HUDEP-2 (cell line): ENCODE measurements around the gene CRX.
"Not testable (repeated sequence)": the region's sequence is repeated elsewhere in the genome, so short reads cannot be mapped to it uniquely, and the experiment has no call there.

Experiments
- DNase-seq, 76 experiments: peaks; one replicate each; lab custom pipeline; 2025; ENCODE audit not compliant: unreplicated experiment in 76 of 76; lab: John Stamatoyannopoulos, UW

CRX gene

GRCh38 chr19:47803148-47803547 lies 18.6 kb upstream of the CRX start:
- not testable (repeated sequence) for DNase-seq

- not testable (repeated sequence) for DNase-seq
These were observed 18.1 kb upstream of the CRX start for GRCh38 chr19:47803671-47804070.

- not testable (repeated sequence) for DNase-seq
These were observed 17.3 kb upstream of the CRX start, which contains the start of gene TPRX1 for GRCh38 chr19:47804451-47804850. Gene TPRX1, minus strand, starts transcription at chr19:47804551. Its CDS starts 12 bp downstream, at chr19:47804539.

DNA sequence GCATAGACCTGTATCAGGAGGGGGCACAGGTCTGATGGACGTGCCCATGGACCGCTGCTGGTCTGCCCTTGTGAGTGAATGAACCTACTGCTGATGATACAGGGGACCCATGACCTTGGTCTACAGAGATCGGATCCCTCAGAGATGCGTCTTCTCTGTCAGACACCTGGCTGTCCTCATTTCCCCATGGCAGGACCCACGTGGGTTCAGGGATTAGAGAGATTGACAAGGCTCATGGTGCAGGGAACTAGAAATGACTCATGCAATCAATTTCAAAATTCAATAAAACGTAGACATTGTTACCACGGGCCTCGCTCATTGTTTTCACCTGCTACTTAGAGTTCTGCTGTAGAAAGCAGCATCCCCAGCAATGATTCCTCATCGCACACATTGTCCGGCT lies 16.4 kb upstream of the CRX start:
- DNase-seq, result no peak

DNA sequence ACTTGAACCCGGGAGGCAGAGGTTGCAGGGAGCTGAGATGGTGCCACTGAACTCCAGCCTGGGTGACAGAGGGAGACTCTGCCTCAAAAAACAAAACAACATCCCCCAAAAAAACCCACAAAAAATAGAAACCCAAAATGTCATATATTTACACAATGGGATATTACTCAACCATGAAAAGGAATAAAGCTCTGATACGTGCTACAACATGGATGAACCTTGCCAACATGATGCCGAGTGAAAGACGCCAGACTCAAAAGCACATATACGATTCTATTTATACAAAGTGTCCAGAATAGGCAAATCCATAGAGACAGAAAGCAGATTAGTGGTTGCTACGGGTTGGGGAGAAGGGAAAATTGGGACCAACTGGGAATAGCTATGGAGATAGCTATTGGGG lies 15.3 kb upstream of the CRX start:
- DNase-seq, result no peak

- peak in 73 of 76 experiments; percentile 17 to 93 (median 79) for DNase-seq
These were observed 8.3 kb upstream of the CRX start for GRCh38 chr19:47813304-47813994.

- DNase-seq, result no peak
These were observed 7.8 kb upstream of the CRX start for GRCh38 chr19:47813995-47814328.

GRCh38 chr19:47816270-47816669 lies 5.5 kb upstream of the CRX start:
- not testable (repeated sequence) for DNase-seq

- DNase-seq, result not testable (repeated sequence)
These were observed 3.5 kb upstream of the CRX start for GRCh38 chr19:47818221-47818620.

- no peak for DNase-seq
These were observed 1.9 kb upstream of the CRX start for GRCh38 chr19:47819858-47820257.

DNA sequence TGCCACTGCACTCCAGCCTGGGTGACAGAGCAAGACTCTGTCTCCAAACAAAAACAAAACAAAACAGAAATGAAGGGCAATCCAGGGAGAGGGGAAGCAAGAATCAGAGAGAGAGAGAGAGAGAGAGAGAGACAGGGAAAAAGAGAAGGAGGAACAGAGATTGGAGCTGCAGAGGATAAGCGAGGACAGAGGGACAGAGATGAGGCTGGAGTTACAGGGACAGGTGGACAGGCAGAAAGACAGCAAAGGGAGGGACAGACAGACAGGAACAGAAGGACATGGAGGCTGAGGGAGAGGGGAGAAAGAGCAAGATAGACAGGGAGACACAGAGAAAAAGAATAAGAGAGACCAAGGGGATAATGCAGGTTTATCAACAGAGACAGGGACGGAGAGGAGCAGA lies 1.3 kb upstream of the CRX start:
- DNase-seq, result no peak

GRCh38 chr19:47824396-47824795 lies 2.7 kb downstream of the CRX start:
- no peak for DNase-seq

GRCh38 chr19:47826800-47827199 lies 5.1 kb downstream of the CRX start:
- DNase-seq, result no peak

- no peak for DNase-seq
These were observed 11.0 kb downstream of the CRX start for GRCh38 chr19:47832723-47833122.

GRCh38 chr19:47836038-47836437 lies 14.3 kb downstream of the CRX start:
- DNase-seq, result no peak

GRCh38 chr19:47839411-47839810 lies 17.7 kb downstream of the CRX start:
- no peak for DNase-seq

DNA sequence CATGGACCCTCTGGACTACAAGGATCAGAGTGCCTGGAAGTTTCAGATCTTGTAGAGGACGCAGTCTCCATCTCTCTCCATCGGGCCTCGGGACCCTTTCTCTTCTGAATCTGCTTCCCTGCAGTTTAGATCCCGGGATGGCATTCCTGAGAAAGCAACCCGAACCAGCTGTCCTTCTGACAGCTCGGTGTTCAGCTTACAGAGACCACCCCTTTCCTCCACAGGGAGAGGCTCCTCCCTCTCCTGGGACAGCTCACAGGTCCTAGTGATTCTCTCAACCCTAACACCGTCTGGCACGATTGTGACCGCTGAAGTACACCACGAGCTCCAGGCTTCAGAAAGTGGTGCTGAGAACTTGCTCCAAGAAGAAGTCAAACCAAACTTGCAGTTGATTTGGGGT lies 18.2 kb downstream of the CRX start:
- DNase-seq, result no peak

DNA sequence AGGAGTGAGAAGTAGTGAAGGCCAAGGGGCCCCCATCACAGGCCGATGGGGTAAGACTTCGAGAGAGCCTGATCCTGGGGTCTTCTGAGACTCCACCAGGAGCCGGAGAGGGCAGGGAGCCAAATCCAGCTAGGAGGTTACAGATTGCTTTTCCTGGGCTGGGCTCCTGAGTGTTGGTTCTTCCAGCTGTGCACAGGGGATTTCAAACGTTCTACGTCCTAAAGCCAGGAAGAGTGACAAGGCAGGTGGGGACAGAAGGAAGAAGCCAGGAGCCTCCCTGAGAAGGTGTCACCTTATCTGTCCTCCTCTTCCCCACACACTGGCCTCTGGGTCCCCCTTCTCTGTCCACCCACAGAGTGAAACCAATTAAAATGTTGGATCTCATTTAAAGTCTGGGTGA lies 21.2 kb downstream of the CRX start:
- DNase-seq, result no peak

GRCh38 chr19:47848425-47848822 lies 26.7 kb downstream of the CRX start:
- no peak for DNase-seq

GRCh38 chr19:47848823-47849473 lies 27.2 kb downstream of the CRX start:
- peak in 19 of 76 experiments; percentile 4 to 60 (median 15) for DNase-seq

DNA sequence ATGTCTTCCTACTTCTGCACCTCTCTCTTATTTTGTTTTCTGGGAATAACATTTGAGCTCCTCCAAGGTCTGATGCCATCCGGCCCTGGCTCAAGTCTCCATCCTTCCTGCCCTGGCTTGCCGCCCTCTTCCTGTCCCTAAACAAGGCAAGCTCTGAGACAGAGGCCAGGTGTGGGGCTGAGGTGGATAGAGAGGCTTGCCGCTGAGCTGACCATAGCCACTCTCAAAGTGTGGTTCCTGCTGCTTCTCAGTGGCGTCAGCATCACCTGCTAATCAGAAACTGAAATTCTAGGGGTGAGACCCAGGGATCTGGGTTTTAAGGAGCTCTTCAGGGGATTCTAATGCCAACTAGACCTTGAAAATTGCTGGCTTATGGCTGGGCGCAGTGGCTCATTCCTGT lies 31.3 kb downstream of the CRX start:
- no peak for DNase-seq

DNA sequence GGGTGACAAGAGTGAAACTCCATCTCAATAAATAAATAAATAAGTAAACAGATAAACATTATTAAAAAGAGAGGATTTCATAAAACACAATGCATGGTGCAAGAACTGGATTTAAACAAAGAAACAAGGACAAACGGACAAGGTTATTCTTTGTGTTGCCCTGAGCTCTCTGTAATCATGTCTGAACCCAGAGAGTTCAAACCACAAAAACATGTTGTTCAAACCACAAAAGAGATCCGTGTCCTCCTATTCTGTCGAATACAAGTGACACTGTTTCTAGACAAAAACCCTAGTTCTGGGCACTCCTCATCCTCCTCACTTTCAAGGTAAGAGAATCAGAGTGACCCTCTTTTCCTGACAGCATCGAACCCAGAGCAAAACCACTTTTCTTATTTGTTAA lies 32.7 kb downstream of the CRX start:
- DNase-seq, result no peak
